ENCODE results near the gene SMARCAD1.

SMARCAD1 gene, protein sequence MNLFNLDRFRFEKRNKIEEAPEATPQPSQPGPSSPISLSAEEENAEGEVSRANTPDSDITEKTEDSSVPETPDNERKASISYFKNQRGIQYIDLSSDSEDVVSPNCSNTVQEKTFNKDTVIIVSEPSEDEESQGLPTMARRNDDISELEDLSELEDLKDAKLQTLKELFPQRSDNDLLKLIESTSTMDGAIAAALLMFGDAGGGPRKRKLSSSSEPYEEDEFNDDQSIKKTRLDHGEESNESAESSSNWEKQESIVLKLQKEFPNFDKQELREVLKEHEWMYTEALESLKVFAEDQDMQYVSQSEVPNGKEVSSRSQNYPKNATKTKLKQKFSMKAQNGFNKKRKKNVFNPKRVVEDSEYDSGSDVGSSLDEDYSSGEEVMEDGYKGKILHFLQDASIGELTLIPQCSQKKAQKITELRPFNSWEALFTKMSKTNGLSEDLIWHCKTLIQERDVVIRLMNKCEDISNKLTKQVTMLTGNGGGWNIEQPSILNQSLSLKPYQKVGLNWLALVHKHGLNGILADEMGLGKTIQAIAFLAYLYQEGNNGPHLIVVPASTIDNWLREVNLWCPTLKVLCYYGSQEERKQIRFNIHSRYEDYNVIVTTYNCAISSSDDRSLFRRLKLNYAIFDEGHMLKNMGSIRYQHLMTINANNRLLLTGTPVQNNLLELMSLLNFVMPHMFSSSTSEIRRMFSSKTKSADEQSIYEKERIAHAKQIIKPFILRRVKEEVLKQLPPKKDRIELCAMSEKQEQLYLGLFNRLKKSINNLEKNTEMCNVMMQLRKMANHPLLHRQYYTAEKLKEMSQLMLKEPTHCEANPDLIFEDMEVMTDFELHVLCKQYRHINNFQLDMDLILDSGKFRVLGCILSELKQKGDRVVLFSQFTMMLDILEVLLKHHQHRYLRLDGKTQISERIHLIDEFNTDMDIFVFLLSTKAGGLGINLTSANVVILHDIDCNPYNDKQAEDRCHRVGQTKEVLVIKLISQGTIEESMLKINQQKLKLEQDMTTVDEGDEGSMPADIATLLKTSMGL

DNA sequence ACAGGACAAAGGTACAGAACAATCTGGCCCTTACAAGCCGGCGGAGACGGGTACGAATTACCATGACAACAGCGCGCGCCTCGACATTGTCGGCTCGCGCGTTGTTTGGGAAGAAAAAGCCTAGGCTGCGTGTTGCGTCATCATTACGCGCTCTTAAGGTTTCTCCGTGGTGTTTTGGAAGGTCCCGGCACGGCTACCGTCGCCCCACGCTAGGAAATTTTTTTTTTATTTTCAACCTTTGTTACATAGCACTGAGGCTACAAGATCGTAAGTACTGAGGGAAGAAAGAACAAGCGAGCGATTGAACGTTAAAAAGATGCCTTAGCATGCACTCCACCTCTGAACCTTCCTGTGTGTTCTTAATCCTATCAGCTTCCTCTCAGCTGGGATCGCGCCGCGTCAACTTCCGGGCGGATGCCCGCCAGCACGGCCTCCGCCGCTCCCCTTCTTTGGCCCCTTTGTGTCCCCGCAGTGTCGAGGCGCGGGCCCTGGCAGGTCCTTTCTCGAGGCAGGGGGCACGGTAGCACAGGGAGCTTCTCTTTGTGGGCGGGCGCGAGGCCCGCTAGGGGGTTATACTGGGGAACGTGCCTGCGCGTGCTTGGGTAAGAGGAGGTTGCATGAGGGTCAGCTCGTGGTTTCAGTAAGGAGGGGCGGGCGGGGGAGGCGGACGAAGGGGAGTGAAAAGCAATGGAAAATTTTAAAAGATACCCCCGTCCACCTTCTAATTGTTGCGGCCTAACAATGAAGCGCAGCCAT, at the start of gene SMARCAD1:
TSS of gene SMARCAD1 (plus strand) at position 397 of the 756 bp plus-strand sequence. CDS start 530 bp downstream, outside the sequence.
- DNase-seq (ENCODE audit: low read depth): peak; percentile 77

DNA sequence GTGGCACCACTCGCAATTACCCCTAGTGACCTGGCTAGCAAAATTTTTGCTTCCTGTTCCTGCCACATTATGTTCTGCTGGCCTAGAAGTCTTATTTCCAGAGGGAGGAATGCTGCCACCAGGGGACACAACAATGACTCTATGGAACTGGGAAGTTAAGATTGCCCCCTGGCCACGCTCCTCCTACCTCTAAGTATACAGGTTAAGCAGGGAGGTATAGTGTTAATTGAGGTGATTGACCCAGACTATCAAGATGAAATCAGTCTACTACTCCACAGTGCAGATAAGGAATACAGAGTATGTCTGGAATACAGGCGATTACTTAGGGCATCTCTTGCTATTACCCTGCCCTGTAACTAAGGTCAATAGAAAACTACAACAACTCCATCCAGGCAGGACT, 48.8 kb upstream of the SMARCAD1 start:
- no peak for DNase-seq (ENCODE audit: low read depth)

GRCh38 chr4:94159790-94160189, 47.9 kb upstream of the SMARCAD1 start:
- DNase-seq (ENCODE audit: low read depth): no peak

DNA sequence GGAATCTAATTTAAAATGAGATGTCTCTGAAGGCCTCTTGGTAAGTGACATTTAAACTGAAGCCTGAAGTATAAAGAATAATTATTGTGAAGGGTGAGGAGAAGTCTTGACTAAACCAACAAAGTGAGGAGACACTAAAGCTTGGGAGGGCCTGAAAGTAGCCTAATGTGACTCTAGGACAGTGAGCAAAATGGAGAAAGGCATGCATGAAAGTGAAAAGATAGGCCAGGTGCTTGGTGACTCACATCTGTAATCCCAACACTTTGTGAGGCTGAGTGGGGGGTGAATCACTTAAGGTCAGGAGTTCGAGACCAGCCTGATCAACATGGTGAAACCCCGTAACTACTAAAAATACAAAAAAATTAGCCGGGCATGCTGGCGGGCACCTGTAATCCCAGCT, 46.9 kb upstream of the SMARCAD1 start:
- DNase-seq (ENCODE audit: low read depth): no peak

DNA sequence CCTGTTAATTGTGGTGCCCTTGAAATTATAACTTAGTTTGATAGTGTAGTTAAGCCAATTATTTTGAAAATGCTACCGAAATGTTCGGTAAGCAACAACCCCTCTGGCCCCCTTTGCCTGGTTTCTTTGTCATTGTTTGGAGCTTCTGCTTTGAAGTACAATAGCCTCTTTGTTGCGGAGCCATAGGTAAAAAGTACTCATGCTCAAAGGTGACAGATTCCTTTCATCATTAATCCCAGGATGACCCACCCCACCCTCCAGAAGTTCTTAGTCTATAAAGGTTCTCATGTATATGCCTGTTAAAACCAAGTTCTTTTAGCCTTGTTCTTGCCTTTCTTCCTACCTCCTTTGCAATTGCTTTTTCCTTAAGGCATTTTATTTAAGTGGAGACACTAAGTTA, 42.4 kb upstream of the SMARCAD1 start:
- no peak for DNase-seq (ENCODE audit: low read depth)

- no peak for DNase-seq (ENCODE audit: low read depth)
These were observed 39.3 kb upstream of the SMARCAD1 start for GRCh38 chr4:94168321-94168720.

- no peak for DNase-seq (ENCODE audit: low read depth)
These were observed 37.8 kb upstream of the SMARCAD1 start for GRCh38 chr4:94169803-94170372.

GRCh38 chr4:94171616-94172015, 36.0 kb upstream of the SMARCAD1 start:
- DNase-seq (ENCODE audit: low read depth): no peak

DNA sequence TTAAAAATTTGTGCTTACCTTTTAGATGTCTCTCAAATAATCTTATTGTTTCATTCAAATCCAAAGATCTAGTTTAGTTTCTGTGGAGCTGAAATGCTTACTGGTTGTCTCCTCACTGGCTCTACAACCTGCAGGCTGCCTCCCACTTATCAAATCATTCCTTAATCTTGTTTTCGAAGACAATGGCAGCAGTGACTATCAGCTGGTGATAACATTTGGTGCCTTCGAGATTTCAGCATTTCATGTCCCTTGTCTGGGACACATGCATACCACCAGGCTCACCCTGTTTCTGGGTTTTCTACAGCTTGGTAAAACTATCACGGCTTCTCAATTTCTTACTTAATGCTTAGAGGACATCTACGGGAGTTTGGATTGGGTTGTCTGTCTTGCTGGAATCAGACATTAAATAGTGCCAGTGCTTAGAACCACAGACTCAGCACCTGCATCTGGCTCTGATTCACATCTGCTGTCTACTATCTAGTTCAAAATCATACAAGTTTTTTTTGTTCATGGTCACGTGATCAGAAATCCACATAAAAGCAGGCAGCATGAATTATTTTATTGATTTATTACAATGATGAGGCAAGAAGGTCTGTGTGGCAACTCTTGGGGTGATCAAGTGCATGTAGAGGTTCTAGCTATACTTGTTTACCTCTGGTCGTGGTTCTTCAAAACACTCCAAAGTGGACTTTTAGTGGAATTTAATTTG, 32.0 kb upstream of the SMARCAD1 start:
- no peak for DNase-seq (ENCODE audit: low read depth)

- DNase-seq (ENCODE audit: low read depth): no peak
These were observed 29.8 kb upstream of the SMARCAD1 start for GRCh38 chr4:94177822-94178221.

- no peak for DNase-seq (ENCODE audit: low read depth)
These were observed 25.9 kb upstream of the SMARCAD1 start for GRCh38 chr4:94181815-94182214.

- DNase-seq (ENCODE audit: low read depth): no peak
These were observed 4.9 kb upstream of the SMARCAD1 start for GRCh38 chr4:94202769-94203168.

- no peak for DNase-seq (ENCODE audit: low read depth)
These were observed 601 bp downstream of the SMARCAD1 start for GRCh38 chr4:94208266-94208665.

DNA sequence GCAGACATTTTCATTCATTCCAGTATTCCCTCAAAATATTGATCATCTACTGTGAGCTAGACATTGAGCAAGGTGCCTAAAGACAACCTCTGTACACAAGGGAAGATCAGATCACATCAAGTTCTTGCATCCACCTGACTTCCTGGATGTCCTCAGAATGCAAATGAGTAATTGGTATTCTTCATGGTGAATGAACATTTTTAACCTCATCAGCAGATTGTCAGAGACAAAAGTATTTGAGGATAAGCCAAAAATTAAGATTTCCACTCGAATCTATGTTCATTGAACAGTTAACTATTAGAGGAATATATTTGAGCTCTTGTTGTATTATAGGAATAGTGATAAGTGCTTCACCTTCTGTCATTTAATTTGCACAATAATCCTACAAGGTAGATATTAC, 1.3 kb downstream of the SMARCAD1 start:
- no peak for DNase-seq (ENCODE audit: low read depth)

GRCh38 chr4:94211861-94212260, 4.2 kb downstream of the SMARCAD1 start:
- no peak for DNase-seq (ENCODE audit: low read depth)

- no peak for DNase-seq (ENCODE audit: low read depth)
These were observed 7.1 kb downstream of the SMARCAD1 start for GRCh38 chr4:94214703-94215319.

DNA sequence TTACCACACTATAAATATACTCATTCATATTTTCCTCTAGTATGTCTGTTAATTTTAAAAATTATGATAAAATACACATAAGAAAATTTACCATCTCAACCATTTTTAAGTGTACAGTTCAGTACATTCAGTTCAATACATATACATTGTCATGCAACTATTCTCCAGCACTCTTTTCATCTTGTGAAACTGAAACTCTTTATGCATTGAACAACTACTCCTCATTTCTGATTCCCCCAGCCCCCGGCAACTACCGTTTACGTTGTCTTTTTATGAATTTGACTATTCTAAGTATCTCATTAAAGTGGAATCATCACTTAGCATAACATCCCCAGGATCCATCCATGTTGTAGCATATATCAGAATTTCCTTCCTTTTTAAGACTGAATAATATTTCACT, 8.7 kb downstream of the SMARCAD1 start:
- DNase-seq (ENCODE audit: low read depth): no peak

DNA sequence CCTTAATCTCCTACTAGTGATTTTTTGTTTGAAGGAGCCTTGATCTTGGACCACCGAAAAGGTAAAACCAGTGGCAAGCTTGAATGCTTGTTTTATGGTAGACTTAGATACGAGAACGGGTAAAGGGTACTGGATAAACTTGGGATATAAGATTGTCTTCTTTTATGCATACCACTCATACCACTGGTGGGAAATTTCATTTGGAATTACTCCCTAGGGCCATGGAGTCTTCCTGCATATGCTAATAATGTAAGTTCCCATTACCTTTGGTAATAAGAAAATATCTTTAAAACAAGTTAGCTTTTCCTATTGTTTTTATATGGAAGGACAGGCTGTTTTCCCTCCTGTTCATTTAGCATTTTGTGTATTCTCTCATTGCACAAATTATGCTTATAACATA, 11.7 kb downstream of the SMARCAD1 start:
- no peak for DNase-seq (ENCODE audit: low read depth)

DNA sequence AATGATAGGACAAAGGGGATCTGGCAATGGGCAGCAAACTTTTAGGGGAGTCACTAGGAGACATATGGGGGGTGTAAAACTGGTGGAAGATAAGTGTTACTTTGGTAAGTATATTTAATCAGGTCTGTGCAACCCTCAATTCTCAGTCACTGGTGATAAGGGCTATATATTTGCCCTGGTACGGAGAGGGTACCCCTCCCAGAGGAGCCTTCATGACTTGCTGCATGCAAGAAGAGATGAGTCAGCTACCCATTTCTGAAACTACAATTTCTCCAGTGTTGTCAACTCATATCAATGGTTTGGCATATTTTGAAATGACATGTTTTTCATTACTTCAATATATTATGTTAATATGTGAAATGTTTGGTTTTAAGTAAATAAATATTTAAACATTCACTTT, 14.3 kb downstream of the SMARCAD1 start:
- DNase-seq (ENCODE audit: low read depth): no peak

- no peak for DNase-seq (ENCODE audit: low read depth)
These were observed 17.8 kb downstream of the SMARCAD1 start for GRCh38 chr4:94225449-94225848.

DNA sequence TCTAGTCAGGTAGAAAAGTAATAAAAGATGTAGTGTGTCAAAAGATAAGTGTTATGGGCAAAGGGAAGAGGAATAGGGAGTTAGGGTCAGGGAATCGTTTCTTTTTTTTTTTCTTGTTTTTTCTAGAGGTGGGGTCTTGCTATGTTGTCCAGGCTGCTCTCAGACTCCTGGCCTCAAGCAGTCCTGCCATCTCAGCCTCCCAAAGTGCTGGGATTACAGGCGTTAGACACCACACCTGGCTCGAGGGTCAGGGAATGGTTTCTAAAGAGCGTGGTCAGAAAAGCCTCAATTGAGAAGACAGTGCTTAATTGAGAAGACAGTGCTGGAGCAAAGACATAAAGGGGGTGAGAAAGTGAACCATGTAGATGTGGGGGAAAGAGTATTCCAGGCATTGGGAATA, 19.1 kb downstream of the SMARCAD1 start:
- DNase-seq (ENCODE audit: low read depth): no peak

All from HS-27A (cell line).